Transverse colon (tissue), 3 donors: Measurements from ENCODE around the gene IPO11.

Experiments
- EP300 ChIP-seq: sonication (generic); formaldehyde crosslinking; IDR thresholded peaks from one replicate; pipeline ENCODE4 v1.6.1; 2017; ENCODE audit warnings: antibody characterized with exemption, low read depth
- POLR2A ChIP-seq: fragments of 450-650 bp; IDR thresholded peaks from one replicate; pipeline ENCODE4 v1.6.1; 2016; ENCODE audit warnings: antibody characterized with exemption, mild to moderate bottlenecking, moderate library complexity
- TF ChIP-seq, protein P1 (sequence below), 5 experiments: fragments of 200-600 bp in 3 of 5; fragments of 450-650 bp in 2 of 5; sonication (generic) in 3 of 5; IDR thresholded peaks; 1 replicate in 2 of 5; 2 replicates in 3 of 5; pipeline ENCODE4 v1.5.1; 2016 to 2017; ENCODE audit warnings: antibody characterized with exemption in 5 of 5, inconsistent platforms in 3 of 5, mild to moderate bottlenecking in 2 of 5, moderate library complexity in 1 of 5

DNA sequence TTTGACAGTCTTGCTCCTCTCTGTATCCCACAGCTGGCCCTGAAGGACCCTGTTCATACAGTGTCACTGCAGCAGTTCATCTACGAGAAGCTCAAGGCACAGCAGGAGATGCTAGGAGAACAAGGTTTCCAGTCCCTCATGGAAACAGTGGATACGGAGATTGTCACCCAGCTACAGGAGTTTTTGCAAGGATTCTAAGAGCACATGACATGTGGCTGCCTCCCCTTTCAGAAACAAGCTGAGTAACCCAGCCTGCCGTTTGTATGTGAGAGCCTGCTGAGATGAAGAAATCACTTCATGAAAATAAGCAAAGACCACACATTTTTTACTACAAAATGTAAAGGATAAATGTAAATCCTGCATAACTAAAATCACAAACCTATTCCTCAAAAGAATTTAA is 214.6 kb downstream of the IPO11 start:
- TF ChIP-seq EP300 (no peak), POLR2A (no peak)
- TF ChIP-seq, protein P1, sequence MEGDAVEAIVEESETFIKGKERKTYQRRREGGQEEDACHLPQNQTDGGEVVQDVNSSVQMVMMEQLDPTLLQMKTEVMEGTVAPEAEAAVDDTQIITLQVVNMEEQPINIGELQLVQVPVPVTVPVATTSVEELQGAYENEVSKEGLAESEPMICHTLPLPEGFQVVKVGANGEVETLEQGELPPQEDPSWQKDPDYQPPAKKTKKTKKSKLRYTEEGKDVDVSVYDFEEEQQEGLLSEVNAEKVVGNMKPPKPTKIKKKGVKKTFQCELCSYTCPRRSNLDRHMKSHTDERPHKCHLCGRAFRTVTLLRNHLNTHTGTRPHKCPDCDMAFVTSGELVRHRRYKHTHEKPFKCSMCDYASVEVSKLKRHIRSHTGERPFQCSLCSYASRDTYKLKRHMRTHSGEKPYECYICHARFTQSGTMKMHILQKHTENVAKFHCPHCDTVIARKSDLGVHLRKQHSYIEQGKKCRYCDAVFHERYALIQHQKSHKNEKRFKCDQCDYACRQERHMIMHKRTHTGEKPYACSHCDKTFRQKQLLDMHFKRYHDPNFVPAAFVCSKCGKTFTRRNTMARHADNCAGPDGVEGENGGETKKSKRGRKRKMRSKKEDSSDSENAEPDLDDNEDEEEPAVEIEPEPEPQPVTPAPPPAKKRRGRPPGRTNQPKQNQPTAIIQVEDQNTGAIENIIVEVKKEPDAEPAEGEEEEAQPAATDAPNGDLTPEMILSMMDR (IDR thresholded peaks at IDR 0.05) = no peak
